DMS79 (cell line): ENCODE results near the gene ALCAM.

Source experiments
- DNase-seq: peaks from one replicate; lab custom pipeline; 2025; lab: John Stamatoyannopoulos, UW

Gene ALCAM

DNA sequence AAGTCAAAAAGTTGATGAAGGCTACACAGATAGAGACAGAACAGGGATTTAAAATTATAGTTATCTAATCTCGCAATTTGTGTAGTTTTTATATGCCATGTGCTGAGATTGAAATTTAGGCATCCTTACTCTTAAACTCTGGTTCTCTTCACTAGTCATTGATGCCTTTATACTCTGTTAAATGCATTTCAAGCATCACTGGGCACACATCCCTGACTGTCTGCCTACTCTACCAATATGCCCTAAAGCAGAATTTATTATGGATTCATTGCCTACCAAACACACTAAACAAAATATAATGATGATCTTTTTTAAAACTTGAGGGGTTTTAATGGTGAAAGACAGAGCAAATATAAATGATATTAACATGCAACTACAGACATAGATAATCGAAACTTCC, 10.3 kb upstream of the ALCAM start:
- no peak for DNase-seq

DNA sequence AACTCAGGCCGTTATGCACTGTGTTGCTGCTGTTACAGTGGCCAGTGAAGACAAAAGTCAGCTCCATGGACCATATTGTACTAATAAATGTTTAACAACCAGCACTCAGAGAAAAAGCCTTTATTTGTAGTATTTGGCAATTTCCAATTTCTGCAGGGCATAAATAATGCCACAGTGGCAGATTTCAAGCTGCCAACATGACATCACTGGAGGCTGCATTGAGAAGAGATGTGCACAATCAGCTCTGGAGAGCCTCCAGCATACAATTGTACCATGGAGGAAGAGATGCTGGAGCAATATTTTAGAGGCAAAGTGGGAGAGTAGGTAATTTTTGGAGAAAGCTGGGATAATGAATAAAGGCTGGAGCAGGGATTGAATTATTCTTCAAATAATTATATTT, 9.7 kb upstream of the ALCAM start:
- DNase-seq, result no peak

DNA sequence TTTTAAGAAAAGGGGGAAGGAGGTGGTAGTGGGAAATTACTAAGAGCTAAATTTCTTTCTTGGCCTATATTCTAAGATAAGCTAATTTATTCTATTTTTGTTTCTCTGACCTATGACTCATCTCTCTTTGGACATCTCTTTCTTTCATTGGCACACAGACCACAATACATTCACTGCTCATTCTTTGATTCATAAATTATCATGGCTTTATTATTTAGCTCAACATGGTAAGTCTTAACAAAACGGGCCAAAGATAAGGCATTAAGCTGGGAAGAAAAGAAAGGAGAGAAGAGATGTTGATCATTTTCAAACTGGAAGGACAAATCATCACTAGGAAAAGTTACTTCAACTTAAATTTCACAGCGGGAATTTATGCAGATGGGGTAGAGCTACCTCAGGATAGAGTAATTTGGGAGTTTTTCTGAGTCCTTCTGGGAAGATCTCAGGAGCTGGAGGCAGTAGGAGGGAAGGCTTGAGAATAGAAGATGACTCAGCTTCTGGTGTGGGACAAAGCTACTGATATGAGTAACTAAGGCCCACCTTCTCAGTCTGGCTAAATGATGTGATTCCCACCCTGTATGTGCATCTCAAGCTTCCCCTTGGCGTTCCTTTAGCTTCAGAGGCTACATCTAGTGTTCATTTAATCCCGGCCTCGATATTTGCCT, 7.5 kb upstream of the ALCAM start:
- DNase-seq, result no peak

DNA sequence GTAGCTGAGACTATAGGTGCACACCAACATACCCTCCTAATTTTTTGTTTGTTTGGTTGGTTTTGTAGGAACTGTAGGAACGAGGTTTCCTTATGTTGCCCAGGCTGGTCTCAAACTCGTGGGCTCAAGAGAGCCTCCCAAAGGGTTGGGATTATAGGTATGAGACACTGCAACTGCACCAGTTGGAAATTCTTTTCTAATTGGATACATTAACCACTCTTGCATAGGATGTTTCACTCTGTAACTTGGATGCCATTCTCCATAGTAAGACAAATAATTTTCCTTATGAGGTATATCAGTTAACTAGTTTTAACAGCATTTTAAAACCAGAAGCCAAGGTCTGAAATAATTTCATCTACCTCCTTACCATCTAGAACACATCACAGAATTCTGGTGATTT, 6.7 kb upstream of the ALCAM start:
- no peak for DNase-seq

DNA sequence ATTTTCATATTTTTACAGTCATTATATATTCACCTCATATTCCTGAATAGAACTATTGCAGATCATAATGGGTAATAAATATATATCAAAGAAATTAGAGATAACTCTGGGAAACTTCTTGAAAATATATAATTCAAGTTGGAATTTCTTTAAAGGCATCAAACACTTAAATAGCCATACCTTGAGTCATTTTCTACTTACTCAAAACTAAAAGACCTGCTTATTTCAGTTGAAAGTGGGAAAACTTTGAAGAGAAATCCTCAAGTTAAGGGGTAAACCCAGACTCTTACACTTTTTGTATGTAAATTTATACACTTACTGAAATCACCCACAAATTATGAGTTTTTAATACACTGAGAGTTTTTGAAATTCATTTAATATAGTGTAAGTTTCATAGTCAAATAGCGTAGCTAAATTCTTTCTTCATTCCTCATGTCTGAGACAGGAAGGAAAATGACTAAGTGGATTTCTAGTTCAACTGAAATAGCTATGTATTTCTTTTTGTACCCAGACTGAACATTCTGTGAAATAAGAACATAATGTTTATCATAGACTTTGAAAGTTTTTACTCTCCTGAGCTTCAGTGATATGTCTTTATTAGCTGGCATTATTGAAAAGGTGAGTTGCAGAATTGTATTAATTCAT, 4.6 kb upstream of the ALCAM start:
- DNase-seq, result no peak

DNA sequence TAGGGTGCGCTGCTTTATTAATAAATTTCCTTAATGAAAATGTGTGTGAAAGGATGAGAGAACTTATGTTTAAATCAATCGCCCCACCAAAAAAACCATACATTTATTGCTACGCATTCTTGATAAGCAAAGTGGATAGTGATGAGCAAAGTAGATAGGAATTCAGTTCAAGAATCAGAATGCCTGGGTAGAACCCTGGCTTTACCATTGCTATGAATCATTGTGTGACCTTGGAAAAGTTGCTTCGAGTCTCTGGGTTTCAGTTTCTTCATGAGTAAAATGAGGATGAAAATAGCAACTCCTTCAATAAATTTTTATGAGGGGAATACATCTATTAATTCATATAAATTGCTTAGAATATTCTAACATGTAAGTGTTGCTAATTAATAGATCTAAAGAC, 2.6 kb upstream of the ALCAM start:
- no peak for DNase-seq

DNA sequence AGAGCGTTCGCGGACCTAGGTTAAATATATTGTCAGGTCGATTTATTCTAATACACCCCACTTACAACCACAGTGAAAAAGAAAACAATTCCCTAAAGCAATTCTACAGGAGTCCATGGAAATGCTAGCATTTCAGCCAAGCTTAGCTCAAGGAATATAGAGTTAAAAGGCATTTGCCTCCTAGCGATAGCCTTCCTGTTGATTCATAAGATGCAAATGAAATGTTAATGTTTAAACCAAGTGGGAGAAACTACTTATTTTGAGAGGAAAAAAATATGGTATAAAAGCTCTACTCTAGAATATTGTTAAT, 1.7 kb upstream of the ALCAM start:
- no peak for DNase-seq

DNA sequence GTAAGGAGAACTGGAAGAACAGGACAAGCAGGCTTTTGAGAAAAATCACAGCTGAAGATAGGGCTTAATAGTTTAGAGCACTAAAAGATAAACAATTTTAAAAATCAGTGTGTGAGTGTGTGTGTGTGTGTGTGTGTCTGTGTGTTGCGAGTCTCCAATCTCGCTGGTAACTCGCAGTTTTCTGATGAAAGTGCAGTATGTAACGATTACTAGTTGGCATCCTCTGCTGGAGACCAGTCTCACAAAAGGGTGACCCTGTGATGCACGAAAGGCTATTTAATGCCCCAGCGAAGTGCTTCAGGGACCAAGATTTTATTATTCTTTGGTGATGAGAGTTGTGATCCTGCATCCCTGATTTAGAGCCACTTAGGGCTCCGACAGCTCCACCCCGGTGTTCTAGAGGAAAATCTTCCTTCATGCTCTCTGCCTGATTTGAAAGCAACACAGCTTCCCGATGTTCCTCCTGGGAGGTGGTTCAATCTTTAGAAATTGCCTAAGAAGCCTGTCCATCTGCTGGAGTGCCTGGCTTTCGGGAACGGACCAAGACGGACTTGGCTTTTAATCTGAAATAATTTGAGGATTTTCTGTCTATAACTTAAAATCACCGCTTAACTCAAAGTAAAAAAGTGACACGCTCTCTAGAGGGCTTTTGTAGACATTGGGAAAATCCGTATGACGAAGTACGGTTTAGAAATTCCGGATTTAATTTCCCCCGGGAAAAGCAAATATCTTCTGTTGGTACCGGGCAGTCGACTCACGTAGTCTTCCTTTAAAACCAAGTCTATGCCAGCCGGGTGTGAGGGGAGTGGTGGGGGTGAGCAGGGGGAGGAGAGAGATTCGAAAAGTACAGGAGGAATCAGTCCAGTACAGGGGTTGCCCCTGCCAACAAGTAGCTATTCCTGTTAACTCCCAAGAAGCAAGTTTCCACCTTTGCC, 1.1 kb upstream of the ALCAM start:
- no peak for DNase-seq

DNA sequence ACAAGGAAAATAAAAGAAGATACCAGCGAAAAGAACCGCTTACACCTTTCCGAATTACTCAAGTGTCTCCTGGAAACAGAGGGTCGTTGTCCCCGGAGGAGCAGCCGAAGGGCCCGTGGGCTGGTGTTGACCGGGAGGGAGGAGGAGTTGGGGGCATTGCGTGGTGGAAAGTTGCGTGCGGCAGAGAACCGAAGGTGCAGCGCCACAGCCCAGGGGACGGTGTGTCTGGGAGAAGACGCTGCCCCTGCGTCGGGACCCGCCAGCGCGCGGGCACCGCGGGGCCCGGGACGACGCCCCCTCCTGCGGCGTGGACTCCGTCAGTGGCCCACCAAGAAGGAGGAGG, 325 bp downstream of the ALCAM start:
- peak; percentile 36 for DNase-seq

DNA sequence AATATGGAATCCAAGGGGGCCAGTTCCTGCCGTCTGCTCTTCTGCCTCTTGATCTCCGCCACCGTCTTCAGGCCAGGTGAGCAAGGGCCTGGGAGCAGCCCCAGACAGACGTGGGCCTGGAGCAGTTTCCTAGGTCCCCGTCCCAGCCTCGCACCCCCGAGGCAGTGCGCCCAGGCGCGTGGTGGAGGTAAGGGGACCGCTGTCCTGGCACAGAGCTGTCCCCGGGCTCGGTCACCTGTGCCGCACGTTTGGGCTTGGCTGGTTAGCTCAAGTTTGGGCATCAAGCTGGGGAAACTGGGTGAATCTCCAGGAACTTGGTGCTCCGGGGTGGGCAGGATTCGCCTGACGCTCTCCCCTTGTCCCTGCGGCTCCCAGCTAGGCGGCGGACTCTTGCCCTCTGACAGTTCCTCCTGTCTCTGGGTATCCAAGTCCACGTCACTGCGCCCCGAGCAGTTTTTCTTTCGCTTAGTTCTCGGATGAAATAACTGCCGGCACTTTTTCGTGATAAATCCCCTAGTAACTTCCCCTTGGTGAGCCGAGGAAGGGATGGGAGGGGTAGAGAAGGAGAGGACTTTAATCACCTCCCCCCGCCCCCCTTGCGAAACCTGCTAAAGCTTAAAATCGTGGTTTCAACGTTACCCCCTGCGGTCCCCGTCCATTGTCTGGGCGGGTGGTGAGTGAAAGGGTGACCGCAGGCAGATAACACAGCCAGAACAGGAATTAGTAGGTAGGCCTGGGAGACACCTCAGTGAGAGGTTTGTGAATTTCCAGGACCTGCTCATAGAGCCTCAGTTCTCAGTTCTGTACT, 901 bp downstream of the ALCAM start:
- DNase-seq, result peak; percentile 43

DNA sequence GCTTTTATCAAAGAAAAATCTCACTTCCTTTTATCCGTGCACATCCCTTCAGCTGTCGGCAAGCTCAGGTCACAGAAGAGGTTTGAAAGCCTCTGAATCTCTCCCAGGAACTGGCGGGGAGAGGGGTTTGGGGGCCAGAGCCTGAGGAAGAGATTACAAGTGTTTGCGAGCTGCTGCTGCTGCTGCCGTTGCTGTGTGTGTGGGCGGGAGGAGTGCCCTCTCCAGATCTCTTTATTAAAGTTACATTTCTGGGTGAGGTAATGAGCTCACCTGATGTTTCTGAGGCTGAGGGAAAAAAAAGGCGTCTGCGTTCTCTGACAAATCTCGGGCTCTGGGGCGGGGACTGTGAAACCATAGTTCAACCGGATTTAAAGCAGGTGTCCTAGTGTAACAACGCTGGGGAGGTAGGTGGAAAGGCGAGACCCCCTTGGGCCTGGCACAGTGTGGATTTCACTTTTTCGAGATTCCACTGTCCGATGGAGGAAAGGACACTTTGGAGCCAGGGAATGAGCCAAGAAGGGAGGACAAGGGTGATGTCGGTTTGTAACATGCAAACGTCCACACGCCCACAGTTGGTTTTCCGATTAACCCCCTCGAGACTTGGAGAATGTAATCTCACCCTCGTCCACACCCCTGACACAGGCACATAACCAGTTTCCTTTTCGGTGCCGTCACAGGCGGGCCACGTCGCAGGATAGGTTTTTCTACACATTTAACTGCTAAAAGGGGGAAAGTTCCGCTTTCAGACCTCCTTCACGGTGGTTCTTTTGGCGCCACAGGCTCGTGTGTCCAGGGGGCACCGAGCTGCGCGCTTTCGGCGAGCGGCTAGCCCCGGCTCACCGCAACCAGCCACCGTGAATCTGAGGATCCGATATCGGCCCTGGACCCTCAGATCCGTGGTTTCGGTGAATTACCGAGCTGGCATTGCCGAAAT, 2.1 kb downstream of the ALCAM start:
- peak; percentile 77 for DNase-seq

DNA sequence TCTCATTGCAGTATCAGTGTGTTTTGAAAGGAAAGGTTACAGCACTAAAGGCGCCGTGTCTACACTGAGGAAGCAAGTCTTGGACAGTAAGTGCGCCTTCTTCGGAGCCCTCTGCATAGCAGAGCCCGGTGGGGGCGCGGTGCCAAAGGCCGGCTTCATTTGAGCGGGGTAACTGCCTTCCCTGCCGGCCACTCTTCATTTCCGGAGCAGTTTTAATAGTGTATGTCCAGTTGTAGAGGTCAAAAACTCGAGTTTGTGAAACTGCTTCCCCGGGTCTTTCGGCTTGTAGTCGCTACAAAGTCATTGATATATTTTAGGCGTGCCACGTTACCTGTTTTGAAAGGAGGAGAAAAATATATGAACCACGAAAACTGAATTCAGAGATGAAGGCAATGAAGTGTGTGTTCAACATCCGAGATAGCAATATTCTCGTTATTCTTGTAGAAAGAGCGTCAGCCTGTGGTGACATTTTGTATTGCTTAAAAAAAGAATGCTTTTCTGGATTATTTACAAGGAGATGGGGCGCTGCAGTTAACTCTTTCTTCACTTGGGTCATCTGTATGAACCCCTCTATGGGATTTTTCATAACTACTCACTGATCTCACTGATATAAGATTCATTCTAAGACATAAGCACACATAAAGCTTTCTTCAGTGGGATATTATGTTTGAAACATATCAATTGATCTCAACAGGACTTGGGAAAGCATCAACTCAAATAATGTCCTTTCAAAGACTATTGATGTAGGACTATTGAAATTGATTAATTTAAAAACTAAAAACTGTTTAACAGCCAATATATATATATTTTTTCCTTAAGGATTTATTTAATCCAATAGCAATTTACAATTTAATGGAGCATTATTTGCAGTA, 3.0 kb downstream of the ALCAM start:
- DNase-seq, result peak; percentile 63

DNA sequence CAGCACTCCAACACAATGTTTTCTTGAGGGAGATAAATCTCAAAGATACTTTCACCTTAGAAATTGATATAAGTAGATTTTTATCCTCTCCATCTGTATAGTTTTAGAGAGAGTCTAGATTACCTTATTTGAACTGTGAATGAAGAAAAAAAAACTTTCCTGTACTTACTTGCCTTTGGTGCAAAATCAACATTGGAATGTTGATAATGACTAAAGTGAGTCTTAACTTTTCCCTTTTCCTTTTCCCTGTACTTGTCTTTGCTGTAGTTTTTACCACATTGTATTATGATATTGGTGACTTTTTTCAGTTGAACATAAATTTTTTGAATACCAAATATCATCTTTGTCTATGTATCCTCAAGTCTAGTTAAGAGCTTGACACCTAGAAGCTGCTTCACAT, 6.7 kb downstream of the ALCAM start:
- DNase-seq, result no peak

DNA sequence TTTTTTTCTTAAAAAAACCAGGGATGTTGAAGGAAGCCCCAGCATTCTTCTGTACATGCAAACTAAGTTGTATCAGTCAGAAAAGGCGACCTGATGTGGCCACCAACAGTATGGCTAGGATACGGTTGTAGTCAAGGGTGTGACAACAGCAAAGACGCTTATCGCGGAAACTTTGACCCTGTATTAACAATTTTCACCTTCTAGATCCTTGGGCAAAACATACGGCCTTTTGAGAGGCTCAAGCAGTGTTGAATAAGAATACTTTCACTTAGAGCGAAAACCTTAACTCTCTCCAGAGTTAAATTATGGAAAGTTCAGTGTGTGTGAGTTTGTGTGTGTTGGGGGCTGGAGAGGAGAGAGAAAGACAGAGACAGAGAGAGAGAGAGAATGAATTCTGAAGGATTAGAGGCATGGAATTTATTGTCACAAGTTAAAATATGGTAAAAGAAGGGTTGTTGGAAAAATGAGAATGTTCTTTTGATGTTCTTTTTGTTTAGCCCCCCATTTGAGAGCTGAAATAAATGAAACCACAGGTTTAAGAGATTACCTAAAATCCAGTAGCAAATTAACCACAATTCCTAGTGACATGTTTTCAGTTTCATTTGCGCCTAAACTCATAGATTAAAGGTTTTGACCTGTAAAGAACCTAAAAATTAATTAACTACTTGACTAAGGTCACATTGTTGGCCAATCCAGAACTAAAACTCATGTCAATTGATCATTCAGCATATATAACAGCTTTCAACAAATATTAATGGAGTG, 9.2 kb downstream of the ALCAM start:
- no peak for DNase-seq

DNA sequence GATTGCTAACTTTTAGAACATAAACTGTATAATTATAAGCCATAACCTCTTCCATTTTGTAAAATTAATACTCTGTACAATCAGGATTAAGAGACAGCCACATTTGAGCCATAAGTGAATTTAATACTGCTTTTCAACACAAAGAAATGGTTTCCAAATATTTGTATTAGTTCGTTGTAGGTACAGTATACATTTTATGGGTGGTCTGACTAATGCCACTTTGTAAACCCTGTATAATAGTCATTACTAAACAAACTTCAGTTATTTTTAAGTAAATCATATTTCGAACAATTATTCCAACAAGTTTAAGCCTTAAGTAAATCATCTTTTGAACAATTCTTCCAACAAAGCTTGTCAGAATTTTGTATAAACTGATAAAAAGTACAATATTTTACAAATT, 11.0 kb downstream of the ALCAM start:
- no peak for DNase-seq

DNA sequence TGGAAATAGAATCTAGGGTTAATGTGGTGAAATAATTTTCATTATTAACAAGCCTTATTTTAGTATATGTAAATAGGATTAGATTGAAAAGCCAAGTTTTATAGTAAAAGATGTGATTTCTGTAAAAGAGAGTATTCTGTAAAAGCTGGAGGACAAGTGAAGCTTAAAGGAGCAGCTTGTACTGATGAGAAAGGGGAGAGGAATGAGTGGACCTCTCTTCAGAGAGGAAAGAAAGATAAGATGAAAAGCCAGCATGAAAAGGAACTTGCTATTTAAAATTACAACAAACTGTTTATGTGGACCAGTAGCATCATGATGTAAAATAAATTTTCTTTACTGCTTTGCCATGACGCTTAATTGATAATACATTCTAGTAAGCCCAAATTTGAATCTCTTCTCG, 18.5 kb downstream of the ALCAM start:
- DNase-seq, result no peak

DNA sequence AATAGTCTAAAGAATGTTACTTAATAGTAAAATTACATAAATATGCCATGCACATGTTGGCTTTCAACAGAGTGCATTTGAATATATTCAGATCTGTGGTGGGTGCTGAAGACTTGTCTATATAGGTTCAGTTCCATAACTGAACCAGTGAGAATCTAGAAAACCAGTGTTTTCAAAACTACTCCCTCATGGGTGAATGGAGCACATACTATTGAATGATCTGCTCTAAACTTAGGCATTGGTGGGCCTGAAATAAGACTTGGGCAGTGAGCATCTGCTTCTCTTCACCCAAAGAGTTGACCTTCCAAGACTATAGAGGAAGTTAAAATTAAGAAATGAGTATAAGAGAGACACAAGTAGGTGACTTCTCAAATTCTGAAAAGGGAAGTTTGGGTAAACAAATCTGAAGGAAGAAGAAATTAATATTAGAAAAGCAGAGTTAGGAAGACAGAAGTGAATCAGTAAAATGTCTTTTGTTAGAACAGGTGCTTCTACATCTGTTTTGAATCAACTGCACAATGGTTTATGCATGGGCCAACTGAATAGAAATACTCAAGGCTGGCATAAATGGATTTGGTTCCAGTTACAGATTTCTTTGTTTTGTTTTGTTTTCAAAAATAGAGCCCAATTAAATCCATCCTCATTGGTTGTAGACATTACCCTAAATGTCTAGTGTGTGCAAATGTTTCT, 19.3 kb downstream of the ALCAM start:
- DNase-seq, result no peak

DNA sequence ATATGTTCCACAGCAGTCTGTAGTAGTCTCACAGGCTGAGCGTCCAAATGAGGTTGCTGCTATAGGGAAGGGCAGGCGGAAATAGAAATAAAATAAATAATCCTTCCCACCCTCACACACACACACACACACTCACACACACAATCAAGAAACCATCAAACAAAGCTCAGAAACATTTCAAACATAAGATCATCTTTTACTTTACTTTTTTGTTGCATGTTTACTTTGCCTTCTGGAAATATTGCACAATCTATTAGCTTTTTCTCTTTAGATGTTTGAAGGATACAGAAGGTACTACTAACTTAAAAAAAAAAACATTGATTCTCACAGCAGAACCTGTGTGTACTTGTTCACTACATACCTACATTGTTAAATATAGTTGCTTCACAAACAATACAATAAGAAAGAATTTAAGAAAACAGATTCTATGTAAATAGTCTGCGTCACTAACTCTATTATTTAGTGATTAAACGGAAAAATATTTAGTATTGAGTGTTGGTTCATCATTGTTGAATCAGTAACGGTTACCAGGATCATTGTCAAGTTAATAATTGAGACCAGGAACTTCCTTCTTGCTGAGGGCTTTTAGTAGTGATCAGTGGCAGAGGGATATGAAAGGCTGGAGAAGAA, 20.5 kb downstream of the ALCAM start:
- no peak for DNase-seq

DNA sequence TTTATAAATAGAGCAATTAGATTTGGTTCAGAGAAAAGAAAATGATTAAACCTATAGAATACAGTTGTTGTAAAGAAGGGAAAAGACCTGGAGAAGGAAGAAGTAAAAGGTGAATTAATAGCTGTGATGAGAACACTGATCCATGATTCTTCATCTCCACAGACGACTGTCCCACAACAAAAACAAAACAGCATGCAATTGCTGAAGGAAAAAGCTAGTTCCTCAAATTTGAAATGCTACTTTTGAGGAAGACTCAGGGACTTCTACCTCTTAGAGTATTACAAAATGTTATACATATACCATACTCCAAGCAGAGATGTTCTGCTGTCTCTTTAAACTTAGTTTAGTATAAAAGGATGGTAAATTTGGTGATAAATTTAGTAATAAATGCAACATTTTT, 21.5 kb downstream of the ALCAM start:
- no peak for DNase-seq
